Hematopoietic multipotent progenitor cell treated with erythropoietin and hydrocortisone succinate and interleukin-3 and kit ligand, for 6 days (in vitro differentiated cells): ENCODE measurements around the gene STPG3.
"Not testable (repeated sequence)": the region's sequence is repeated elsewhere in the genome, so short reads cannot be mapped to it uniquely, and the experiment has no call there.

ENCODE experiments used
- DNase-seq: peaks from one replicate; pipeline ENCODE4 v3.0.0-alpha.2; 2015

Gene STPG3

DNA sequence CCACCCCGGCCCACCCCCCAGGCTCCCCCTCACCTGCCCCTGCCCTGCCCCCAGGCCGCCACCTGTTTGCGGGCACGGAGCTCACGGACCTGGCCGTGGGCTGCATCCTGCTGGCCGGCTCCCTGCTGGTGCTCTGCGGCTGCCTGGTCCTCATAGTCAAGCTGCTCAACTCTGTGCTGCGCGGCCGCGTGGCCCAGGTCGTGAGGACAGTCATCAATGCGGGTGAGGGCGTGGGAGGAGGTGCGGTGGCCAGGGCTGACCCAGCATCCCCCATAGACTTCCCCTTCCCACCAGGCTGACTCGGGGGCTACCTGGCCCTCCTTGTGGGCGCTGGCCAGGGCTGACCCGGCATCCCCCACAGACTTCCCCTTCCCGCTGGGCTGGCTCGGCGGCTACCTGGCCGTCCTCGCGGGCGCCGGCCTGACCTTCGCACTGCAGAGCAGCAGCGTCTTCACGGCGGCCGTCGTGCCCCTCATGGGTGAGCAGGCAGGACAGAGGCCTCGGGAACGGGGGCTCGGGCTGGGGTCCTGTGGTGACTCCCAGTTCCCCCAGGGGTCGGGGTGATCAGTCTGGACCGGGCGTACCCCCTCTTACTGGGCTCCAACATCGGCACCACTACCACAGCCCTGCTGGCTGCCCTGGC, 16.9 kb upstream of the STPG3 start:
- no peak for DNase-seq

GRCh38 chr9:137234758-137235423, 16.2 kb upstream of the STPG3 start:
- DNase-seq: no peak

GRCh38 chr9:137235424-137236237, 15.5 kb upstream of the STPG3 start:
- no peak for DNase-seq

DNA sequence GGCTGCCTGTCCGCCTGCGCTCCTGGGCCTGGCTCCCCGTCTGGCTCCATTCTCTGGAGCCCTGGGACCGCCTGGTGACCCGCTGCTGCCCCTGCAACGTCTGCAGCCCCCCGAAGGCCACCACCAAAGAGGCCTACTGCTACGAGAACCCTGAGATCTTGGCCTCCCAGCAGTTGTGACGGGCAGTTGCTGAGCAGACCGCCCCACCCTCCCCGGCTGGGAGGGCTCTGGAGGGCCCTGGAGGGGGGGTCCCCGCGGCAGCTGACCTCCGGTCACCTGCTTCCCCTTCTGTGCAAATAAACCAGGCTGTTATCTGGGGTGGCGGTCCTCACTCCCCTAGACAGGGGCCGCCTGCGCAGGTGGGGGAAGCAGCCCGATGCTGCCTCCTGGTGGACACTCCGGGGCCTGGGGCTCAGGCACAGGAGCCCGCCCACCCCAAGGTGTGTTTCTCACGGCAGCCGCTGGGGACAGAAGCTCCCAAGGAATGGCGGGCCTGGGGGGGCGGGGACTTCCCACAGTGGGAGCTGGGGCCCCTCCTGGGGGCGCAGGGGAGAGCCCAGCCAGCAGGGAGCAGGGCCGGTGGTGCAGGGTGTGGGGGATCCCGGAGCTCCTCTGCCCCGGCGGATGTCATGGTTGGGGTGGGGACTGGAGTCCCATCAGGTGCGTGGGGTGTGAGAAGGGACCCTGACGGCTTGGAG, 14.7 kb upstream of the STPG3 start:
- DNase-seq: peak; percentile 94

DNA sequence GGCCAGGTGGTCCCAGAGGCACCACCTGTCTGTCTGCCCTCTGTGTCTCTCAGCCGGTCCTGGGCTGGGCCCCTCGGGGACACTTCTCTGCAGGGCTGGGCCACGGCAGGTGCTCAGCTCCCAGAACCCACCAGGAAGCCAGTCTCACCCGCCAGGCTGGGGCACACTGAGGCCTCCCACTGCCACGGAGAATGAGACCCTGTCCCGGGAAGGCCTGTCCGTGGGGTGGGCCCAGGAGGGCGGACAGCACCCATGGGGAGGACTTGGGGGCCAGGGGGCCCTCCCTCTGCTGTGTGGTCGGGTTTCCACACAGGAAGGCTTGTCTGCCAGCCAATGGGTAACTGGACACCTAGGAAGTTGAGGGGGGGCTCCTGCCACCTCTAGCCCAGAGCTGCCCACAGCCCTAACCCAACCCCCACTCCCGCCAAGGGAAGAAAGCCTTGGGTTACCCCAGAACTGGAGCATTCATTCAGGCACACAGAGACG, 14.1 kb upstream of the STPG3 start:
- DNase-seq: no peak

DNA sequence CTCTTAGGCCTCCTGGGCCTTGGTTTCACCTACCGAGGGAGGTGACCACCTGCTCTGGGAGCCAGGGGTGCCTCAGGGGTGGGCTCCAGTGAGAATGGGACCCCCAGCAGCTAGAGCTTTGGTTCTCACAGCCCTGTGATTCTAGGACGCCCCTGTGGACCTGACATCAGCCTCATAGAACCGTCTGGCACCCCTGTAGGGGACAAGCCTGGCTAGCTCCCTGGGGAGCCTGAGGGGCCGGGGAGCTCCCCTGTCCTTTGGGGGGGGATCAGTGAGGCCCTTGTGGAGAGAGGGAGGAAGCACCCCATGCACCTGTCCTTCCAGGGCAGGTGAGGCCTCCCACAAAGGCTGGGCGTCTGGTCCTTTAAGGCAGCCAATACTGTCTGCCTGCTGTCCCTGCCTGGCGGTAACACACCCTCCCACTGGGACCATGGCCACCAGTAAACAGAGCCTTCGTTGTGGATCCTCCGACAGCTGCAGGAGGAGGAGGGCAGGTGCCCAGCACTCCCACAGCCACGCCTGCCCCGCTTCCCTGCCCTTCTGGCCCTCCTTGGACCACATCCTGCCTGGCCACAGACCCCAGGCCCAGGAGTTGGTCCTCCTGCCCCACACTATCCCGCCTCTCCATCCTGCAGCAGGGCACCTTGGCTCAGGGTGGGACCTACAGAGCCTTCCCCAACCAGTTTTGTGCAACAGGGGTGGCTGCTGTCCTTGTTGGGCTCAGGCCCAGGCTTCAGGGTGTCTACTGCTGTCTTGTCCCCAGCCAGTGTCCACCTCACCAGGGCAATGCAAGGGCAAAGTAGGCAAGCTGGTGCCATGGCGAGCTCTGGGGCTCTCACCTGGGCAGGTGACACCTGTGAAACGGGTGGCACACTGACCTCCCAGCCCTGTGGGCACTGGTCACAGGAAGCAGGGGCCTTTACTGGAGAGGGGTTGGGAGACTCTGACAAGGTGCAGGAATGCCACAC, 13.0 kb upstream of the STPG3 start:
- DNase-seq: no peak

- DNase-seq: not testable (repeated sequence)
Measured at GRCh38 chr9:137239541-137240200, 11.4 kb upstream of the STPG3 start.

GRCh38 chr9:137240318-137240840, 10.7 kb upstream of the STPG3 start:
- peak; percentile 88 for DNase-seq

DNA sequence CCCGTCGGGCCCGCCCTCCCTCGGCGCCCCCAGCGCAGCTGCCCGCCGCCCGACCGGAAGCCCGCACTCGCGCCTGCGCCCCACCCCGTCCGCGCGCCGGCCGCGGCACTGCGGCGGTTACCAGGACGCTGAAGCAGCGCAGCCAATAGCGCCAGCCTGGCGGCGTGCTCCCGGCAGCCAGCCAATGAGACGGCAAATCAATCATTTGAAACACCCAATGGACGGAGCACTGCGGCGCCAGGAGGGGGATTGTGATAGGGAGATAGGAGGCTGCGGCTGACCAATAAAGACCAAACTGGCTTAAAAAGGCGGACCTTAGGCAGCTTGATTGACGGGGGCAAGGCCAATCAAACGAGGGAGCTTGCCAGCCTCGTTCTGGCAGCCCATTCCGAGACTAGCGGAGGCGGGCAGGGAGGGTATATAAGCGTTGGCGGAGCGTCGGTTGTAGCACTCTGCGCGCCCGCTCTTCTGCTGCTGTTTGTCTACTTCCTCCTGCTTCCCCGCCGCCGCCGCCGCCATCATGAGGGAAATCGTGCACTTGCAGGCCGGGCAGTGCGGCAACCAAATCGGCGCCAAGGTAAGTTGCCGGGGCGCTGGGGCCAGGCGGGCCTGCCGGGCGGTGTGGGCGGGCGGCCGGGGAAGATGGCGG, 10.1 kb upstream of the STPG3 start, which contains the start of gene TUBB4B:
Gene TUBB4B, plus strand, starts transcription at position 447 of the 649 bp plus-strand sequence. Its CDS starts 74 bp downstream, at position 521.
- peak; percentile 100 for DNase-seq

DNA sequence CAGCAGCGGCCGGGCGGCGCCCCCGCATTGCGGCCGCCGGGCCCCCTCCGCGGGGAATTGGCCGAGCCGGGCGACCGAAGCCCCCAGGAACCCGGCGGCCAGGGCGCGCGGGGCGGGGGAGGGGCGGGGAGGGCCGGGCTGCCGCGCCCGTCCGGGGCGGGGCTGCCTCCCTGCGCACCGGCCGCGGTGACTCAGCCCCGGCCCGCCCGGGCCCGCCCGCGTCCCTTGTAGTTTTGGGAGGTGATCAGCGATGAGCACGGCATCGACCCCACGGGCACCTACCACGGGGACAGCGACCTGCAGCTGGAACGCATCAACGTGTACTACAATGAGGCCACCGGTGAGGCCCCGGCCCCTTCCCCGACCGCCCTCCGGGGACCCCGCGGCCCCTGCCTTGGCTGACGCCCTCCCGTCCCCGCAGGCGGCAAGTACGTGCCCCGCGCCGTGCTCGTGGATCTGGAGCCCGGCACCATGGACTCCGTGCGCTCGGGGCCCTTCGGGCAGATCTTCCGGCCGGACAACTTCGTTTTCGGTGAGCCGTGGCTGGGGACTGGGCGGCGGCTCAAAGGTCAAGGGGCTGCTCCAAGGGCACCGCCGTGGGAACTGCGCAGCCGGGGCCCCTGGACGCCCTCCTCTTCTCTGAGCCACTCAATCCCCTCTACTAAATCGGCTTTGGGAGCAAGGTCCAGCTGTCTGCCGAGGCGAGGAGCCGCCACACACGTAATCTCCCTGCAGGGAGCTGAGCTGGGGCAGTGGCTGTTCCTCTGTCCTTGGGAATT, 9.4 kb upstream of the STPG3 start:
- peak; percentile 78 for DNase-seq

DNA sequence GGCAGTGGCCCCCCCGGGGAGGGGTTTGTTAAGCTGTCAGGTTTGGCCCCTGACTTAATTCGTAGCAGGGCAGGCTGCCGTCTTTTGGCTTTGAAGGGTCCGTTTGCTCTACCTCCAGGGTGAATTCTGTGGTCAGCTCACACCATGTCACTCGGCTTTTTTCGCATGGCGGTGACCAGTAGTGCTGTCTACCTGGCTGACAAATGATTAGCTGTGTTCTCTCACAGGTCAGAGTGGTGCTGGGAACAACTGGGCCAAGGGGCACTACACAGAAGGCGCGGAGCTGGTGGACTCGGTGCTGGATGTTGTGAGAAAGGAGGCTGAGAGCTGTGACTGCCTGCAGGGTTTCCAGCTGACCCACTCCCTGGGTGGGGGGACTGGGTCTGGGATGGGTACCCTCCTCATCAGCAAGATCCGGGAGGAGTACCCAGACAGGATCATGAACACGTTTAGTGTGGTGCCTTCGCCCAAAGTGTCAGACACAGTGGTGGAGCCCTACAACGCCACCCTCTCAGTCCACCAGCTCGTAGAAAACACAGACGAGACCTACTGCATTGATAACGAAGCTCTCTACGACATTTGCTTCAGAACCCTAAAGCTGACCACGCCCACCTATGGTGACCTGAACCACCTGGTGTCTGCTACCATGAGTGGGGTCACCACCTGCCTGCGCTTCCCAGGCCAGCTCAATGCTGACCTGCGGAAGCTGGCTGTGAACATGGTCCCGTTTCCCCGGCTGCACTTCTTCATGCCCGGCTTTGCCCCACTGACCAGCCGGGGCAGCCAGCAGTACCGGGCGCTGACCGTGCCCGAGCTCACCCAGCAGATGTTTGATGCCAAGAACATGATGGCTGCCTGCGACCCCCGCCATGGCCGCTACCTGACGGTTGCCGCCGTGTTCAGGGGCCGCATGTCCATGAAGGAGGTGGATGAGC, 8.6 kb upstream of the STPG3 start:
- DNase-seq: no peak

- DNase-seq: not testable (repeated sequence)
Measured at GRCh38 chr9:137243266-137243625, 7.8 kb upstream of the STPG3 start.

DNA sequence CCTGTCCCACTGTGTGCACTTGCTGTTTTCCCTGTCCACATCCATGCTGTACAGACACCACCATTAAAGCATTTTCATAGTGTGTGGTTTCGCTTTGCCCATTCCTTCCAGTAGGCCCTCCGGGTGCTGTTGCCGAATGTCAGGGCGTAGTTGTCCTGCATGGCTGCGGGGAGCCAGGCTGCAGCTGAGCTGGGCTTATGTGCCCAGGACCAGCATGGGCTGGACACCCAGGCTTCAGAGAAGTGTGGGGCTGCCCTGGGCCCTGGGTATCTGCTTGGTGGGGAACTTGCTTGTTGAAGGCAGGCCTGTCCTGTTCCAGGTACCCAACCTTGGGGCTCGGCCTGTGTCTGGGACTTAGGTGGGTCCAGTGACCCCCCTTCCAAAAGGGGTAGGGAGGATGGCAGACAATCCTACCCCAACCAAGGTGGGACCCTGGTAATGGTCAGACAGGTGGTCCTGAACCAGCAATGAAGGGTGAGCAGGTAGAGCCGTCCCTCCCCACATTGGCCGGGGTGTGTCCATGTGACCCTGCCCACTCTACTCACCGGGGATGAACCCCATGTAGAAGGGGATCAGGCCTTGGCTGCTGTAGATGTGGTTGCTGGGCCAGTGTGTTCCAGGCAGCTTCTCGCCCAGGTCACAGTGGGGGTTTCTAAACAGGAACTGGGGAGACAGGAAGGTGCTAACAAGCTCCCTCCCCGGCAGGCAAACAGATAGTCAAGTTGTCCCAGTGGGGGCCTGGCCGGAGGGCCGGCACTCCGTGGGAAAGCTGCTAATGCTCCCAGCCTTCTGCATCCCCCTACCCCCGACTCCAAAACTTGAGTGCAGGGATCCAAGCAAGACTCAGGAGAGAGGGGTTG, 7.2 kb upstream of the STPG3 start:
- peak; percentile 46 for DNase-seq

GRCh38 chr9:137244486-137245449, 6.3 kb upstream of the STPG3 start:
- DNase-seq: no peak

- DNase-seq: no peak
Measured at GRCh38 chr9:137245450-137246421, 5.3 kb upstream of the STPG3 start.
